HepG2 (cell line): Measurements from ENCODE around the gene SCAPER. TPM values are rescaled to one million over a fixed set of nuclear protein-coding genes. Genes with fewer than 3 reads are reported as not detected.

Experiments used
- HHEX ChIP-seq: IDR thresholded peaks from 2 replicates; pipeline ENCODE4 v1.6.1; 2016; ENCODE audit warnings: control low read depth
- IRF2 ChIP-seq: IDR thresholded peaks from 2 replicates; pipeline ENCODE4 v1.6.1; 2018; ENCODE audit warnings: missing genetic modification reagents, missing compliant biosample characterization
- KAT2B ChIP-seq: fragments of 150-350 bp; IDR thresholded peaks from 2 replicates; pipeline ENCODE4 v1.6.1; 2014; ENCODE audit warnings: low read depth, low read length, borderline replicate concordance
- MLLT10 ChIP-seq: sonication (generic); formaldehyde crosslinking; IDR thresholded peaks from 2 replicates; pipeline ENCODE4 v1.4.0; 2020; ENCODE audit warnings: missing genetic modification reagents
- NAIF1 ChIP-seq: sonication (generic); formaldehyde crosslinking; IDR thresholded peaks from 2 replicates; pipeline ENCODE4 v1.5.0; 2020; ENCODE audit warnings: mild to moderate bottlenecking, missing genetic modification reagents, borderline replicate concordance
- NR2F1 ChIP-seq, 2 experiments: fragments of 450-650 bp in 1 of 2; formaldehyde crosslinking in 1 of 2; IDR thresholded peaks; 2 replicates each; pipeline versions ENCODE4 v1.5.0 to v1.6.1; 2016 to 2020; ENCODE audit warnings: mild to moderate bottlenecking in 1 of 2, missing compliant biosample characterization in 1 of 2, missing genetic modification reagents in 1 of 2, moderate library complexity in 1 of 2
- SP1 ChIP-seq, 2 experiments: fragments of 450-650 bp in 1 of 2; sonication (generic) in 1 of 2; formaldehyde crosslinking in 1 of 2; IDR thresholded peaks; 2 replicates each; pipeline versions ENCODE4 v1.4.0 to v1.6.1; 2016 to 2020; ENCODE audit warnings: missing genetic modification reagents in 1 of 2
- XBP1 ChIP-seq: sonication (generic); formaldehyde crosslinking; IDR thresholded peaks from 2 replicates; pipeline ENCODE4 v1.5.0; 2020; ENCODE audit warnings: missing genetic modification reagents
- ZNF17 ChIP-seq: sonication (generic); formaldehyde crosslinking; IDR thresholded peaks from 2 replicates; pipeline ENCODE4 v1.5.0; 2020; ENCODE audit warnings: mild to moderate bottlenecking, missing genetic modification reagents
- ZNF563 ChIP-seq: sonication (generic); formaldehyde crosslinking; IDR thresholded peaks from 2 replicates; pipeline ENCODE4 v1.8.0; 2022; ENCODE audit warnings: mild to moderate bottlenecking, moderate library complexity, missing genetic modification reagents
- ZNF674 ChIP-seq: sonication (generic); formaldehyde crosslinking; IDR thresholded peaks from 2 replicates; pipeline ENCODE4 v1.5.0; 2020; ENCODE audit warnings: low read depth, mild to moderate bottlenecking, missing genetic modification reagents
- polyA plus RNA-seq, 8 experiments: library from polyadenylated mRNA; depleted of rRNA in 3 of 8; stranded (reverse) in 7 of 8; unstranded in 1 of 8; fragments of >200 nt; fragmentation: Illumina TruSeq in 4 of 8; extraction: Trizol in 4 of 8; gene quantifications; 2 replicates each; pipeline versions ENCODE4 v1.2.1 to v1.2.3, GENCODE V29; 2011 to 2016; ENCODE audit warnings: low read depth in 4 of 8, missing spikeins in 1 of 8, mixed read lengths in 1 of 8; ENCODE audit not compliant: insufficient read depth in 1 of 8
- total RNA-seq, 5 experiments: library from RNA; depleted of rRNA; stranded (reverse); fragments of >200 nt; fragmentation: Illumina TruSeq; extraction: Trizol; gene quantifications; 2 replicates each; pipeline ENCODE4 v1.2.3, GENCODE V29; 2016; ENCODE audit warnings: low read depth in 1 of 5
- TF ChIP-seq, protein P1 (sequence below): sonication (generic); formaldehyde crosslinking; IDR thresholded peaks from 2 replicates; pipeline ENCODE4 v1.8.1; 2022; ENCODE audit warnings: low read depth, mild to moderate bottlenecking, missing genetic modification reagents
- TF ChIP-seq, protein P2 (sequence below): sonication (generic); formaldehyde crosslinking; IDR thresholded peaks from 2 replicates; pipeline ENCODE4 v1.8.0; 2022; ENCODE audit warnings: low read depth, missing genetic modification reagents
- TF ChIP-seq, protein P3 (sequence below): sonication (generic); formaldehyde crosslinking; conservative IDR thresholded peaks from 2 replicates; pipeline ENCODE4 v1.5.0; 2020; ENCODE audit warnings: missing genetic modification reagents
- TF ChIP-seq, protein P4 (sequence below): sonication (generic); formaldehyde crosslinking; IDR thresholded peaks from 2 replicates; pipeline ENCODE4 v1.9.0; 2022; ENCODE audit warnings: low read depth, missing genetic modification reagents
- TF ChIP-seq, protein P5 (sequence below): sonication (generic); formaldehyde crosslinking; IDR thresholded peaks from 2 replicates; pipeline ENCODE4 v1.5.0; 2020; ENCODE audit warnings: mild to moderate bottlenecking, missing genetic modification reagents
- TF ChIP-seq, protein P6 (sequence below): sonication (generic); formaldehyde crosslinking; IDR thresholded peaks from 2 replicates; pipeline ENCODE4 v1.8.0; 2022; ENCODE audit warnings: mild to moderate bottlenecking, missing genetic modification reagents, borderline replicate concordance

The SCAPER gene
- total and polyA plus RNA-seq, 2 of the 13 experiments (the other 11 are each of a cell fraction or from before 2014, with no cell fraction given): 4.3 to 10.5 TPM

DNA sequence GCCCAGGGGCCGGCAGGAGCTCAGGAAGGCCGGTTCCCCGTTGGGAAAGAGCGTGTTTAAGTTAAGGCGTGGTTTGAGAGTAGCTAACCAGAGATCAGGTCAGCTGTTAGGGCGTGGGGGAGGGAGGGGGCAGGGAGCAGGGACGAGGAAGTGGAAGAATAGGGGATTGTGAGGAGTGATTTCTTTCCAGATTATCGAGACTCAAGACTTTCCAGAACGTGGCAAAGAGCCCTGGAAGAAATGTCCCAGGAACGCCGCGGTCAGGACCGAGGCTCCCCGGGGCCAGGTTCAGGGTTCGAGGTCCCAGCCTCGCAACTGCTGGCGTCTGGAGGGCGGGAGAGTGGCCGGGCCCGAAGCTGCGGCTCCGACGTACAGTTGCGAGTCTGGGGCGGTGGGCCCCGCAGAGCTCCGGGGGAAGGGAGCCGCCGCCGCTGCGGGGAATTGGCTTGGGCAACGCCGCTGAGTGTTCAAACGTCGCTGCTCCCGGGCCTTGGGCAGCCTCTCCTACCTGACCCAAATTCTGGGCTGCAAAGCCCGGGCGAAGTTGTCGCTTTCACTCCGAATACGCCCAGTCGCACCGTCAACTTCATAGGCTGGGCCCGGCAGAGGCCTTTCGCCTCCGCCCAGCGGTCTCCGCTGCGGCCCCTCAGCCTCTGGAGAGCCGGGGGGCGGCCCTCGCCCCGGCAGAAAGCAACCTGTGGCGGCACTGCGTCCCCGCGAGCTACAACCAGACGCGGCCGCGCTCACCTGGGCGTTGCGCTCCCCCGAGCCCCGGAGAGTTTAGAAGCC is 559.1 kb downstream of the SCAPER start (continued):
- TF ChIP-seq, protein P1, sequence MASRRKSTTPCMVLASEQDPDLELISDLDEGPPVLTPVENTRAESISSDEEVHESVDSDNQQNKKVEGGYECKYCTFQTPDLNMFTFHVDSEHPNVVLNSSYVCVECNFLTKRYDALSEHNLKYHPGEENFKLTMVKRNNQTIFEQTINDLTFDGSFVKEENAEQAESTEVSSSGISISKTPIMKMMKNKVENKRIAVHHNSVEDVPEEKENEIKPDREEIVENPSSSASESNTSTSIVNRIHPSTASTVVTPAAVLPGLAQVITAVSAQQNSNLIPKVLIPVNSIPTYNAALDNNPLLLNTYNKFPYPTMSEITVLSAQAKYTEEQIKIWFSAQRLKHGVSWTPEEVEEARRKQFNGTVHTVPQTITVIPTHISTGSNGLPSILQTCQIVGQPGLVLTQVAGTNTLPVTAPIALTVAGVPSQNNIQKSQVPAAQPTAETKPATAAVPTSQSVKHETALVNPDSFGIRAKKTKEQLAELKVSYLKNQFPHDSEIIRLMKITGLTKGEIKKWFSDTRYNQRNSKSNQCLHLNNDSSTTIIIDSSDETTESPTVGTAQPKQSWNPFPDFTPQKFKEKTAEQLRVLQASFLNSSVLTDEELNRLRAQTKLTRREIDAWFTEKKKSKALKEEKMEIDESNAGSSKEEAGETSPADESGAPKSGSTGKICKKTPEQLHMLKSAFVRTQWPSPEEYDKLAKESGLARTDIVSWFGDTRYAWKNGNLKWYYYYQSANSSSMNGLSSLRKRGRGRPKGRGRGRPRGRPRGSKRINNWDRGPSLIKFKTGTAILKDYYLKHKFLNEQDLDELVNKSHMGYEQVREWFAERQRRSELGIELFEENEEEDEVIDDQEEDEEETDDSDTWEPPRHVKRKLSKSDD (CRISPR knock-in tag): no peak
- TF ChIP-seq IRF2 (CRISPR knock-in tag) (no peak), XBP1 (CRISPR knock-in tag) (no peak), ZNF563 (CRISPR knock-in tag) (peak; percentile 17; the same call in 1 of the 2 replicates), ZNF17 (CRISPR knock-in tag) (no peak), MLLT10 (no peak), KAT2B (no peak), NAIF1 (CRISPR knock-in tag) (peak; percentile 69; the same call in 1 of the 2 replicates), NR2F1 (CRISPR knock-in tag; IDR thresholded peaks at IDR 0.05) (no peak), ZNF674 (CRISPR knock-in tag) (no peak), HHEX (CRISPR knock-in tag) (no peak; the same call in 1 of the 2 replicates), SP1 (IDR thresholded peaks at IDR 0.05) (no peak), SP1 (CRISPR knock-in tag; IDR thresholded peaks at IDR 0.05) (no peak)
- TF ChIP-seq, protein P2, sequence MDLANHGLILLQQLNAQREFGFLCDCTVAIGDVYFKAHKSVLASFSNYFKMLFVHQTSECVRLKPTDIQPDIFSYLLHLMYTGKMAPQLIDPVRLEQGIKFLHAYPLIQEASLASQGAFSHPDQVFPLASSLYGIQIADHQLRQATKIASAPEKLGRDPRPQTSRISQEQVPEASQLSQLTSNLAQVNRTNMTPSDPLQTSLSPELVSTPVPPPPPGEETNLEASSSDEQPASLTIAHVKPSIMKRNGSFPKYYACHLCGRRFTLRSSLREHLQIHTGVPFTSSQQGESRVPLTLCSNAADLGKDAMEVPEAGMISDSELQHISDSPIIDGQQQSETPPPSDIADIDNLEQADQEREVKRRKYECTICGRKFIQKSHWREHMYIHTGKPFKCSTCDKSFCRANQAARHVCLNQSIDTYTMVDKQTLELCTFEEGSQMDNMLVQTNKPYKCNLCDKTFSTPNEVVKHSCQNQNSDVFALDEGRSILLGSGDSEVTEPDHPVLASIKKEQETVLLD (CRISPR knock-in tag): no peak
- TF ChIP-seq, protein P3, sequence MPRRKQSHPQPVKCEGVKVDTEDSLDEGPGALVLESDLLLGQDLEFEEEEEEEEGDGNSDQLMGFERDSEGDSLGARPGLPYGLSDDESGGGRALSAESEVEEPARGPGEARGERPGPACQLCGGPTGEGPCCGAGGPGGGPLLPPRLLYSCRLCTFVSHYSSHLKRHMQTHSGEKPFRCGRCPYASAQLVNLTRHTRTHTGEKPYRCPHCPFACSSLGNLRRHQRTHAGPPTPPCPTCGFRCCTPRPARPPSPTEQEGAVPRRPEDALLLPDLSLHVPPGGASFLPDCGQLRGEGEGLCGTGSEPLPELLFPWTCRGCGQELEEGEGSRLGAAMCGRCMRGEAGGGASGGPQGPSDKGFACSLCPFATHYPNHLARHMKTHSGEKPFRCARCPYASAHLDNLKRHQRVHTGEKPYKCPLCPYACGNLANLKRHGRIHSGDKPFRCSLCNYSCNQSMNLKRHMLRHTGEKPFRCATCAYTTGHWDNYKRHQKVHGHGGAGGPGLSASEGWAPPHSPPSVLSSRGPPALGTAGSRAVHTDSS: no peak
- TF ChIP-seq, protein P4, sequence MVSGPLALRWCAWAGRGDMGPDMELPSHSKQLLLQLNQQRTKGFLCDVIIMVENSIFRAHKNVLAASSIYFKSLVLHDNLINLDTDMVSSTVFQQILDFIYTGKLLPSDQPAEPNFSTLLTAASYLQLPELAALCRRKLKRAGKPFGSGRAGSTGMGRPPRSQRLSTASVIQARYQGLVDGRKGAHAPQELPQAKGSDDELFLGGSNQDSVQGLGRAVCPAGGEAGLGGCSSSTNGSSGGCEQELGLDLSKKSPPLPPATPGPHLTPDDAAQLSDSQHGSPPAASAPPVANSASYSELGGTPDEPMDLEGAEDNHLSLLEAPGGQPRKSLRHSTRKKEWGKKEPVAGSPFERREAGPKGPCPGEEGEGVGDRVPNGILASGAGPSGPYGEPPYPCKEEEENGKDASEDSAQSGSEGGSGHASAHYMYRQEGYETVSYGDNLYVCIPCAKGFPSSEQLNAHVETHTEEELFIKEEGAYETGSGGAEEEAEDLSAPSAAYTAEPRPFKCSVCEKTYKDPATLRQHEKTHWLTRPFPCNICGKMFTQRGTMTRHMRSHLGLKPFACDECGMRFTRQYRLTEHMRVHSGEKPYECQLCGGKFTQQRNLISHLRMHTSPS (CRISPR knock-in tag): no peak
- TF ChIP-seq, protein P5, sequence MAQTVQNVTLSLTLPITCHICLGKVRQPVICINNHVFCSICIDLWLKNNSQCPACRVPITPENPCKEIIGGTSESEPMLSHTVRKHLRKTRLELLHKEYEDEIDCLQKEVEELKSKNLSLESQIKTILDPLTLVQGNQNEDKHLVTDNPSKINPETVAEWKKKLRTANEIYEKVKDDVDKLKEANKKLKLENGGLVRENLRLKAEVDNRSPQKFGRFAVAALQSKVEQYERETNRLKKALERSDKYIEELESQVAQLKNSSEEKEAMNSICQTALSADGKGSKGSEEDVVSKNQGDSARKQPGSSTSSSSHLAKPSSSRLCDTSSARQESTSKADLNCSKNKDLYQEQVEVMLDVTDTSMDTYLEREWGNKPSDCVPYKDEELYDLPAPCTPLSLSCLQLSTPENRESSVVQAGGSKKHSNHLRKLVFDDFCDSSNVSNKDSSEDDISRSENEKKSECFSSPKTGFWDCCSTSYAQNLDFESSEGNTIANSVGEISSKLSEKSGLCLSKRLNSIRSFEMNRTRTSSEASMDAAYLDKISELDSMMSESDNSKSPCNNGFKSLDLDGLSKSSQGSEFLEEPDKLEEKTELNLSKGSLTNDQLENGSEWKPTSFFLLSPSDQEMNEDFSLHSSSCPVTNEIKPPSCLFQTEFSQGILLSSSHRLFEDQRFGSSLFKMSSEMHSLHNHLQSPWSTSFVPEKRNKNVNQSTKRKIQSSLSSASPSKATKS: no peak
- TF ChIP-seq, protein P6, sequence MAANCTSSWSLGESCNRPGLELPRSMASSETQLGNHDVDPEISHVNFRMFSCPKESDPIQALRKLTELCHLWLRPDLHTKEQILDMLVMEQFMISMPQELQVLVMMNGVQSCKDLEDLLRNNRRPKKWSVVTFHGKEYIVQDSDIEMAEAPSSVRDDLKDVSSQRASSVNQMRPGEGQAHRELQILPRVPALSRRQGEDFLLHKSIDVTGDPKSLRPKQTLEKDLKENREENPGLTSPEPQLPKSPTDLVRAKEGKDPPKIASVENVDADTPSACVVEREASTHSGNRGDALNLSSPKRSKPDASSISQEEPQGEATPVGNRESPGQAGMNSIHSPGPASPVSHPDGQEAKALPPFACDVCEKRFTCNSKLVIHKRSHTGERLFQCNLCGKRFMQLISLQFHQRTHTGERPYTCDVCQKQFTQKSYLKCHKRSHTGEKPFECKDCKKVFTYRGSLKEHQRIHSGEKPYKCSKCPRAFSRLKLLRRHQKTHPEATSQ (CRISPR knock-in tag): no peak
